Measurements from ENCODE around the gene HS1BP3. TPM values are rescaled to one million over a fixed set of nuclear protein-coding genes. Genes with fewer than 3 reads are reported as not detected.

The HS1BP3 gene
- total and polyA plus RNA-seq, 2 of the 13 experiments (the other 11 are each of a cell fraction or from before 2014, with no cell fraction given): 15.2 to 22.0 TPM

DNA sequence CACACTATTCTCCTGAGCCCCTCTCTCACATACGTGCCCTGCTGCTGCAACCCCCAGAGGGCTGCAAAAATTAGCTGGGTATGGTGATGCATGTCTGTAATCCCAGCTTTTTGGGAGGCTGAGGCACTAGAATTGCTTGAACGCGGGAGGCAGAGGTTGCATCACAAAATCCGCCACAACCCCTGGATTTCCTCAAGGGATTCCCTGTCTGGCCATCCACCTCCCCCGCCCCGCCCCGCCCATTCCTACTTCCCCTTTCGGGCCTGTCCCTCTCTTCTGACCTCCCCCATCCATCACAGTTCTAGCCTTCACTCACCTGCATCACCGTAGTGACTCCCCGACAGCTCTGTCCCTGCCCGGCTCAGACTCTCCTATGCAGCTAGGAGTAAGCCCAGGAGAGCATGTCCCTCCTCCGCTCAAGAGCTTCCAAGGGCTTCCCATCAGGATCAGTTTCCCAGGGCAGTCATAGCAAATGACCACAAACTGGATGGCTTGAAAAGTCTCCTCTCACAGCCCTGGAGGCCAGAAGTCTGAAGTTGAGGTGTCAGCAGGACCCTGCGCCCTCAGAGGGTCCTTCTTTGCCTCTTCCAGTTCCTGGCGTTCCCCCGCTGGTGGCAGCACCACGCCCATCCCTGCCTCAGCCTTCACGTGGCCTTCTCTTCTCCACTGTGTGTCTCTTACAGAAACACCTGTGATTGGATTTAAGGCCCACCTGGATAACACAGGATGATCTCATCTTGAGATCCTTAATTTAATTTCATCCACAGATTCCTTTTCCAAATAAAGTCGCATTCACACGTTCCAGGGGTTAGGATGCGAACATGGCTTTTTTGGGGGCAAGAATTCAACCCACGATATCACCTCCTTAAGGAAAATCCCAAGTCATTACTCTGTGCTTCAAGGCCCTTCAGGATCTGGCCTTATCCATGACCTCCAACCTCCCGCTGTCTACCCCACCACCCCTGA lies 58.5 kb downstream of the HS1BP3 start (continued):
- TF ChIP-seq ZNF512 (CRISPR knock-in tag; IDR thresholded peaks at IDR 0.05) (no peak), PCBP1 (IDR thresholded peaks at IDR 0.05; ENCODE audit: borderline replicate concordance, low read depth, low read length) (no peak), RBM22 (optimal IDR thresholded peaks at IDR 0.05; ENCODE audit: low read length) (peak; percentile 84), TGIF2 (CRISPR knock-in tag; IDR thresholded peaks at IDR 0.05) (no peak), E2F1 (CRISPR knock-in tag; IDR thresholded peaks at IDR 0.05) (0 out of 2 replicates have a peak, but pooled peaks have one; percentile 6), WIZ (CRISPR knock-in tag; IDR thresholded peaks at IDR 0.05) (no peak), ZNF441 (CRISPR knock-in tag; IDR thresholded peaks at IDR 0.05; ENCODE audit: borderline replicate concordance) (0 out of 2 replicates have a peak, but pooled peaks have one; percentile 8), ZNF704 (CRISPR knock-in tag; IDR thresholded peaks at IDR 0.05; ENCODE audit: borderline replicate concordance) (no peak; the same call in 1 of the 2 replicates), KMT2B (CRISPR knock-in tag; IDR thresholded peaks at IDR 0.05) (no peak), ZNF558 (CRISPR knock-in tag; IDR thresholded peaks at IDR 0.05; ENCODE audit: borderline replicate concordance) (no peak), ZNF557 (CRISPR knock-in tag; IDR thresholded peaks at IDR 0.05) (0 out of 2 replicates have a peak, but pooled peaks have one; percentile 20), SRSF9 (IDR thresholded peaks at IDR 0.05; ENCODE audit: borderline replicate concordance, insufficient read depth, low read depth, low read length, poor library complexity, severe bottlenecking) (no peak), SOX13 (IDR thresholded peaks at IDR 0.05) (no peak), SOX13 (CRISPR knock-in tag; conservative IDR thresholded peaks at IDR 0.05 in 1 of 2, IDR thresholded peaks at IDR 0.05 in 1 of 2) (peak in 1 of 2 experiments; percentile 22; a peak in 1 of 4 replicates), ZNF777 (CRISPR knock-in tag; IDR thresholded peaks at IDR 0.05) (no peak)
- TF ChIP-seq, protein P1, sequence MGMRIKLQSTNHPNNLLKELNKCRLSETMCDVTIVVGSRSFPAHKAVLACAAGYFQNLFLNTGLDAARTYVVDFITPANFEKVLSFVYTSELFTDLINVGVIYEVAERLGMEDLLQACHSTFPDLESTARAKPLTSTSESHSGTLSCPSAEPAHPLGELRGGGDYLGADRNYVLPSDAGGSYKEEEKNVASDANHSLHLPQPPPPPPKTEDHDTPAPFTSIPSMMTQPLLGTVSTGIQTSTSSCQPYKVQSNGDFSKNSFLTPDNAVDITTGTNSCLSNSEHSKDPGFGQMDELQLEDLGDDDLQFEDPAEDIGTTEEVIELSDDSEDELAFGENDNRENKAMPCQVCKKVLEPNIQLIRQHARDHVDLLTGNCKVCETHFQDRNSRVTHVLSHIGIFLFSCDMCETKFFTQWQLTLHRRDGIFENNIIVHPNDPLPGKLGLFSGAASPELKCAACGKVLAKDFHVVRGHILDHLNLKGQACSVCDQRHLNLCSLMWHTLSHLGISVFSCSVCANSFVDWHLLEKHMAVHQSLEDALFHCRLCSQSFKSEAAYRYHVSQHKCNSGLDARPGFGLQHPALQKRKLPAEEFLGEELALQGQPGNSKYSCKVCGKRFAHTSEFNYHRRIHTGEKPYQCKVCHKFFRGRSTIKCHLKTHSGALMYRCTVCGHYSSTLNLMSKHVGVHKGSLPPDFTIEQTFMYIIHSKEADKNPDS (CRISPR knock-in tag; IDR thresholded peaks at IDR 0.05): no peak
- TF ChIP-seq, protein P2, sequence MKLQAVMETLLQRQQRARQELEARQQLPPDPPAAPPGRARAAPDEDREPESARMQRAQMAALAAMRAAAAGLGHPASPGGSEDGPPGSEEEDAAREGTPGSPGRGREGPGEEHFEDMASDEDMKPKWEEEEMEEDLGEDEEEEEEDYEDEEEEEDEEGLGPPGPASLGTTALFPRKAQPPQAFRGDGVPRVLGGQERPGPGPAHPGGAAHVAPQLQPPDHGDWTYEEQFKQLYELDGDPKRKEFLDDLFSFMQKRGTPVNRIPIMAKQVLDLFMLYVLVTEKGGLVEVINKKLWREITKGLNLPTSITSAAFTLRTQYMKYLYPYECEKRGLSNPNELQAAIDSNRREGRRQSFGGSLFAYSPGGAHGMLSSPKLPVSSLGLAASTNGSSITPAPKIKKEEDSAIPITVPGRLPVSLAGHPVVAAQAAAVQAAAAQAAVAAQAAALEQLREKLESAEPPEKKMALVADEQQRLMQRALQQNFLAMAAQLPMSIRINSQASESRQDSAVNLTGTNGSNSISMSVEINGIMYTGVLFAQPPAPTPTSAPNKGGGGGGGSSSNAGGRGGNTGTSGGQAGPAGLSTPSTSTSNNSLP (IDR thresholded peaks at IDR 0.05; ENCODE audit: low read depth, low read length): no peak
- TF ChIP-seq, protein P3, sequence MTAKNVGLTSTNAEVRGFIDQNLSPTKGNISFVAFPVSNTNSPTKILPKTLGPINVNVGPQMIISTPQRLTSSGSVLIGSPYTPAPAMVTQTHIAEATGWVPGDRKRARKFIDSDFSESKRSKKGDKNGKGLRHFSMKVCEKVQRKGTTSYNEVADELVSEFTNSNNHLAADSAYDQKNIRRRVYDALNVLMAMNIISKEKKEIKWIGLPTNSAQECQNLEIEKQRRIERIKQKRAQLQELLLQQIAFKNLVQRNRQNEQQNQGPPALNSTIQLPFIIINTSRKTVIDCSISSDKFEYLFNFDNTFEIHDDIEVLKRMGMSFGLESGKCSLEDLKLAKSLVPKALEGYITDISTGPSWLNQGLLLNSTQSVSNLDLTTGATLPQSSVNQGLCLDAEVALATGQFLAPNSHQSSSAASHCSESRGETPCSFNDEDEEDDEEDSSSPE (CRISPR knock-in tag; IDR thresholded peaks at IDR 0.05): peak; percentile 22; the same call in 1 of the 2 replicates

All from HepG2 (cell line).